Astrocyte of the cerebellum (primary cell): ENCODE data around the gene CCL8.

Experiments used
- DNase-seq: peaks from one replicate; pipeline ENCODE4 v3.0.0-alpha.2; 2011; ENCODE audit warnings: low read depth
- H3K4me3 ChIP-seq: 2 replicates; pipeline ENCODE4 v1.5.1; 2011; ENCODE audit warnings: mild to moderate bottlenecking, low read depth, low read length, moderate library complexity
- in situ Hi-C: cut with HindIII; loops from 2 replicates; pipeline ENCODE4 v1.10.0; 2017; ENCODE audit warnings: low sequenced_read_pairs
- TF ChIP-seq, protein P1 (sequence below): IDR thresholded peaks from 2 replicates; pipeline ENCODE4 v1.5.1; 2012; ENCODE audit warnings: low read length, low read depth, moderate library complexity, mild to moderate bottlenecking; ENCODE audit errors: missing control alignments

CCL8 gene

DNA sequence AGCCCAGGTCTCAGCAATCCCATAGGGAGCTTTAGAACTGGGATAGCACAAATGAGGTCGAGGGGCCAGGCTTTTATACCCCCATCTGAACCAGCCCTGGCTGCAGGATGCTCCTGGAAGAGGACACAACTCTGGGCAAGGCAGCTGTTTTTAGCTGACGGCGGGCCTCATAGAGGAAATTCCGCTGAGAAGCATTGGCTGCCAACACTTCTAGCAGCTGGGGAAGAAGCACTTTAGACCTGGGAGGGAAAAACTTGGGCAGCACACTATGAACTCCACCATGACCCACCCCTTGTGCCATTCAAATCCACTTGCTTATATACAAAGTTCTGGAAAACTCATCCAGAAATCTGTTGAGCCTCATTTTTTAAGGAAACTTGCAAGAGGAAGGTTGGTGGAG is 28.6 kb upstream of the CCL8 start:
- DNase-seq, result no peak
- in situ Hi-C loops, result no loop called here
- H3K4me3 ChIP-seq, result no peak overlapping the region
- TF ChIP-seq, protein P1, sequence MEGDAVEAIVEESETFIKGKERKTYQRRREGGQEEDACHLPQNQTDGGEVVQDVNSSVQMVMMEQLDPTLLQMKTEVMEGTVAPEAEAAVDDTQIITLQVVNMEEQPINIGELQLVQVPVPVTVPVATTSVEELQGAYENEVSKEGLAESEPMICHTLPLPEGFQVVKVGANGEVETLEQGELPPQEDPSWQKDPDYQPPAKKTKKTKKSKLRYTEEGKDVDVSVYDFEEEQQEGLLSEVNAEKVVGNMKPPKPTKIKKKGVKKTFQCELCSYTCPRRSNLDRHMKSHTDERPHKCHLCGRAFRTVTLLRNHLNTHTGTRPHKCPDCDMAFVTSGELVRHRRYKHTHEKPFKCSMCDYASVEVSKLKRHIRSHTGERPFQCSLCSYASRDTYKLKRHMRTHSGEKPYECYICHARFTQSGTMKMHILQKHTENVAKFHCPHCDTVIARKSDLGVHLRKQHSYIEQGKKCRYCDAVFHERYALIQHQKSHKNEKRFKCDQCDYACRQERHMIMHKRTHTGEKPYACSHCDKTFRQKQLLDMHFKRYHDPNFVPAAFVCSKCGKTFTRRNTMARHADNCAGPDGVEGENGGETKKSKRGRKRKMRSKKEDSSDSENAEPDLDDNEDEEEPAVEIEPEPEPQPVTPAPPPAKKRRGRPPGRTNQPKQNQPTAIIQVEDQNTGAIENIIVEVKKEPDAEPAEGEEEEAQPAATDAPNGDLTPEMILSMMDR, result no peak

DNA sequence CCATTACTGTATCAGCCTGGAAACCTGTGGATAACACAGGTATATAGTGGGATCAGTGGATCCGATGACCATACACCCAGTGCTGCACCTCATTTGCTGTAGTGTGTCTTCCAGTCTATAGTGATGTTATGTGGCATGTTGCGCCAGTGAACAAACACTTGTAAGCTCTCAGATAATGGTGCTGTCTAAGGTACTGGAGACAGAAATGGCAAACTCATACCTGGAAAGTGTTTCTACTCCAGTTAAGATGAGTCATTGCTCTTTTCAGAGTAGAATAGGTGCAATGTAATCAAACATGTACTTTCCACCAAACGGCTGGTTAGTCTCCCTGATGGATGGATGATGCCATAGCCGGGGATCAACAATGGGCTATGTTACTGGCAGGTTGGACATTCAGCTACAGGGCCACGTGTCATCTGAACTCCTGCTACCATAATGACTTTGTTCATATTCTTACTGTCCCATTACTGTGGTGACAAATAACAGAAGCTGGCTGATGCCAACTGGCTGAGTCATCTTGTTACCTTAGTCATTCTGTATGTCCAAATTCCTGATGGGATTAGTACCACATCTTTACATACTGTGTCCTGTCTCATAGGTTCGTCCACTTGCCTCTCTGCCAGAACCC is 27.4 kb upstream of the CCL8 start:
- no peak for DNase-seq
- in situ Hi-C loops, result no loop called here
- TF ChIP-seq, protein P1, result no peak
- H3K4me3 ChIP-seq, result no peak overlapping the region

DNA sequence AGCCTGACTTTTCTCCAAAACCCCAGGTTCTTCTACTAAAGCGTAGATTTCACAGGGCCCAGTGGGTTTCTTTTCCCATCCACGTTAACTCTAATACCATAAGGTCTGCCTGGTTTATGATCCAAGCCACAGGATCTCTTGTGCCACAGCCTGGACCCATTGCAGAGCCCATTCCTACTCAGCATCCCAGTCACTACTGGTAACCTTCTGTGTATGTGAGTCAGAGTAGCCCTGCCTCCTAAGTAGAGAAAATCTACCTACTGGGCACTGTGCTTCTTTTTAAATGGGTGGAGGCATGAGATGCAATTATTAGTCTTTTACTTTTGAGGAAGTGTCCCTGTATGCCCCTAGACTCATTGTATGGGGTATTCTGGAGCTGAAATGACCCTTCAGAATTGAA is 20.2 kb upstream of the CCL8 start:
- H3K4me3 ChIP-seq, result no peak overlapping the region
- TF ChIP-seq, protein P1, result no peak
- in situ Hi-C loops, result no loop called here
- no peak for DNase-seq

DNA sequence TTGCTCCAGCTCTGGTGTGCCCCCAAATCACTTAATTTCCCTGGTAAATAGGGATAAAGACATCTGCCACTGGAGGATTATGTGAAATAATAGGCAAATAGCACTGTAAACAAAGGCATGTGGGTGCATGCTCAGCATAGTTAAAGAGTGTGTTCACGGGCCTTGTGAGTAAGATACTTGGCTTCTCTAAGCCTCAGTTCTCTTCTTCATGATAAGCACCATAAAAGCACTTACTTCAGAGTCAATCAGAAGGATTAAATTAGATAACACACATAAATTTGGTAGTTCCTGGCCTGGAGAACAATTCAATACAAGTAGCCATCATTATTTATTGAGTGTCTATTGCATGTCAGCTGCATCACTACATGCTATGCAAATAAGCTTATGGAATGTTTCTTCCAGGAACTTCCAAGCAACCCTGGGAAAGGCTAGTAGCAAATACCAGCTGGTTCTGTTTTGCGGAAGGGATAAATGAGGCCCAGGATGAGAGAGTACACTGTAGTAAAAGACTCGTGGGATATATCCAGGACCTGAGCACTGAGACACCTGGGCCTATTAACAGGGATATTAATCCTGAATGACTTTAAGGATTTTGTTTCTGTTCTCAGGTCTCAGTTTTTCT is 19.2 kb upstream of the CCL8 start:
- in situ Hi-C loops, result loop anchor here (5.0 to 25.0 kb wide), 2 partner anchors 93 to 237 kb away; no protein-coding TSS in a partner anchor
- H3K4me3 ChIP-seq, result no peak overlapping the region
- TF ChIP-seq, protein P1, result no peak
- no peak for DNase-seq

DNA sequence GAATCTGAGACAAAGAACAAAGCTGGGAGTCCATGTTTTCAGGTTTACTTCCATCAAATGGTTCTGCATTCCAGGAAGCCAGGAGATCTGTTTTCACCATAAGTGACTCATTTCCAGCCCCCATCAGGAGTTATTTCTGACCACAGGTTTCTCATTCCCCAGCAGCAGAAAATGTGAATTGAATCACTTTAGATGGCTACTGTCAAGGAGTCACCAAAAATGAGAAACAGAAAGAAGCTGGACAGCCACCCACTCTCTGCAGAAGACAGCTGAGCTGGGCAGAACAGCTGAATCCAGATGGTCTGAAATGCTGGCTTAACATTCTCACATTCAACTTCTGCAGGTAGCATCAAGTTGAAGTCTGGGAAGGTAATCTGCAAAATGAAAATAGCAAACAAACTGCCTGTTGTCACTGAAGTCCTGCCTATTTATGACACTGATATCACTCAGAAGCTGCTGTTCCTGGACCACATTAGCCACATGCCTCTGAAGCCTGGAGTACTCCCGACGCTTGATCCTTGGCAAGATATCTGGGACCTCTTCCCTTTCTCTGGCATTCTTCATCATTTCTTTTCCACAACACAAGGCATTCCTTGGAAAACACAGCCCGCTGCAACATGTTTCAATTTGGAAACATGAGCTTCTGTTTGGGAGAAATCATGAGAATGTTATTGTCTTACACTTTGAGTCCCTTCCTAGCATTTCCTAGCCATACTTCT is 18.4 kb upstream of the CCL8 start:
- TF ChIP-seq, protein P1, result no peak
- in situ Hi-C loops, result loop anchor here (5.0 to 25.0 kb wide), 2 partner anchors 94 to 236 kb away; no protein-coding TSS in a partner anchor
- peak; percentile 60 for DNase-seq
- no peak overlapping the region for H3K4me3 ChIP-seq

DNA sequence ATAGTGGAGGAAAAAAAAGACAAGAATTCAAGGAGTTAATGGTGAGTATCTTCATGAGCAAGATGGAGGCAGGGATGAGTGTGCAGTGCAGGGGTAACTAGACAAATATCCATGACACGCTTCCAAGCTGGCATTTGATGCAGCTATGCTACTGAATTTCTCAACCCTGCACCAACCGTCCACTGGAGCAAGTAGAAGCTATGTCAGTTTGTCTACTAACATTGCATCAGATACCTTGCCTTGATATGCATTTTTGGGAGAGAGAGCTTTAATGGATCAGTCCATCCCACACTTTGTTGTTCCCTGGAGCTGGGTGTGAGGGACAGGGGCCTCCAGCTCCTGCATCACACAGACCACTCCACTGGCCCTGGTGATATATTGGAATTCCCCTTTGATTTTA is 17.2 kb upstream of the CCL8 start:
- DNase-seq, result no peak
- in situ Hi-C loops, result loop anchor here (5.0 to 25.0 kb wide), 2 partner anchors 95 to 235 kb away; no protein-coding TSS in a partner anchor
- TF ChIP-seq, protein P1, result no peak
- no peak overlapping the region for H3K4me3 ChIP-seq
